Right lobe of liver (tissue), 4 donors: ENCODE measurements around the gene CCNL1.

Source experiments
- CTCF ChIP-seq, 4 donors: fragments of 200-600 bp in 3 of 4; fragments of 450-650 bp in 1 of 4; IDR thresholded peaks; one replicate each; pipeline versions ENCODE4 v1.5.1 to v1.8.0; 2016 to 2022; ENCODE audit warnings: antibody characterized with exemption in 4 of 4, mild to moderate bottlenecking in 2 of 4
- POLR2A ChIP-seq: fragments of 450-650 bp; IDR thresholded peaks from one replicate; pipeline ENCODE4 v1.6.1; 2017; ENCODE audit warnings: antibody characterized with exemption, mild to moderate bottlenecking
- donor health status: DM: no; HTN: no; CAD: no.
- donor health status: DM: no; HTN: no; CAD: no.
- donor health status: DM: no; HTN: yes; CAD: no.

GRCh38 chr3:157135671-157136396, 24.1 kb downstream of the CCNL1 start:
- TF ChIP-seq CTCF (IDR thresholded peaks at IDR 0.05) (peak; percentile 28 to 48 (median 40)), POLR2A (no peak)
